ENCODE results near the gene NMRAL1. TPM values are rescaled to one million over a fixed set of nuclear protein-coding genes. Genes with fewer than 3 reads are reported as not detected.

The NMRAL1 gene
- polyA plus RNA-seq, 1 donor from 2014 or later: 6.3 TPM

DNA sequence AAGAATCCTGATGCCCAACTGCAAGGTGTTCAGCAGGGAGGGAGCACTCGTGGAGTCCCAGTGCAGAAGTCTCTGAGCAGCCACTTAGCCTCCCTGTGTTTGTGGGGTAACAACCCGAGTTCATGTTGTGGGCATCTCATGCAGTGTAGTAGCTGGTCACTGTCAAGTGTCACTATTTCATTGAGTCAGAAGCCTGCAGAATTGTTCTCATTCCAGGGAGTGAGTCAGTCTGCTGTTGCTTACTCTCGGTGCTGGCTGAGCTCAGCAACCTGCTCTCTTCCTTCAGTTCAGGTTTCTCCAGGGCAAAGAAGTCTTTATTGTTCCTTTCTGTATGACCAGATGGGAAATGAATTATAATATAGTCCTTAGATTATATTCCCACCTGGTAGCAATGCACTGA is 25.8 kb upstream of the NMRAL1 start:
- no peak overlapping the region for H3K4me3 ChIP-seq (ENCODE audit: low read length)
- no peaks in the 10 kb centered on the region for H3K36me3 ChIP-seq (ENCODE audit: insufficient read depth, low read length)
- no peaks in the 10 kb centered on the region for H4K20me1 ChIP-seq (ENCODE audit: insufficient read depth)
- H3K9ac ChIP-seq (ENCODE audit: low read length): no peak overlapping the region
- H3F3A ChIP-seq (ENCODE audit: insufficient read depth, low read length, poor library complexity, severe bottlenecking): no peaks in the 10 kb centered on the region
- H3K79me2 ChIP-seq (replicated peaks; ENCODE audit: insufficient read depth, low read length): no peaks in the 10 kb centered on the region
- H2AFZ ChIP-seq (ENCODE audit: low read depth, low read length): no peak overlapping the region
- H3K27me3 ChIP-seq (ENCODE audit: insufficient read depth, low read depth, low read length): no peaks in the 10 kb centered on the region
- no peaks in the 10 kb centered on the region for H3K9me2 ChIP-seq (ENCODE audit: insufficient read depth, low read length)
- TF ChIP-seq RAD21 (conservative IDR thresholded peaks at IDR 0.05) (no peak), POLR2AphosphoS5 (IDR thresholded peaks at IDR 0.05) (no peak), SMC3 (conservative IDR thresholded peaks at IDR 0.05; ENCODE audit: poor library complexity) (no peak), MXI1 (conservative IDR thresholded peaks at IDR 0.05; ENCODE audit: poor library complexity, severe bottlenecking) (no peak), EP300 (conservative IDR thresholded peaks at IDR 0.05; ENCODE audit: poor library complexity, severe bottlenecking) (no peak), EZH2 (IDR thresholded peaks at IDR 0.05; ENCODE audit: borderline replicate concordance, insufficient read depth, low read length, poor library complexity, severe bottlenecking) (no peak), TAF1 (IDR thresholded peaks at IDR 0.05; ENCODE audit: low read depth) (no peak)
- TF ChIP-seq, protein P1, sequence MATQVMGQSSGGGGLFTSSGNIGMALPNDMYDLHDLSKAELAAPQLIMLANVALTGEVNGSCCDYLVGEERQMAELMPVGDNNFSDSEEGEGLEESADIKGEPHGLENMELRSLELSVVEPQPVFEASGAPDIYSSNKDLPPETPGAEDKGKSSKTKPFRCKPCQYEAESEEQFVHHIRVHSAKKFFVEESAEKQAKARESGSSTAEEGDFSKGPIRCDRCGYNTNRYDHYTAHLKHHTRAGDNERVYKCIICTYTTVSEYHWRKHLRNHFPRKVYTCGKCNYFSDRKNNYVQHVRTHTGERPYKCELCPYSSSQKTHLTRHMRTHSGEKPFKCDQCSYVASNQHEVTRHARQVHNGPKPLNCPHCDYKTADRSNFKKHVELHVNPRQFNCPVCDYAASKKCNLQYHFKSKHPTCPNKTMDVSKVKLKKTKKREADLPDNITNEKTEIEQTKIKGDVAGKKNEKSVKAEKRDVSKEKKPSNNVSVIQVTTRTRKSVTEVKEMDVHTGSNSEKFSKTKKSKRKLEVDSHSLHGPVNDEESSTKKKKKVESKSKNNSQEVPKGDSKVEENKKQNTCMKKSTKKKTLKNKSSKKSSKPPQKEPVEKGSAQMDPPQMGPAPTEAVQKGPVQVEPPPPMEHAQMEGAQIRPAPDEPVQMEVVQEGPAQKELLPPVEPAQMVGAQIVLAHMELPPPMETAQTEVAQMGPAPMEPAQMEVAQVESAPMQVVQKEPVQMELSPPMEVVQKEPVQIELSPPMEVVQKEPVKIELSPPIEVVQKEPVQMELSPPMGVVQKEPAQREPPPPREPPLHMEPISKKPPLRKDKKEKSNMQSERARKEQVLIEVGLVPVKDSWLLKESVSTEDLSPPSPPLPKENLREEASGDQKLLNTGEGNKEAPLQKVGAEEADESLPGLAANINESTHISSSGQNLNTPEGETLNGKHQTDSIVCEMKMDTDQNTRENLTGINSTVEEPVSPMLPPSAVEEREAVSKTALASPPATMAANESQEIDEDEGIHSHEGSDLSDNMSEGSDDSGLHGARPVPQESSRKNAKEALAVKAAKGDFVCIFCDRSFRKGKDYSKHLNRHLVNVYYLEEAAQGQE (IDR thresholded peaks at IDR 0.05; ENCODE audit: borderline replicate concordance): no peak
- TF ChIP-seq, protein P2, sequence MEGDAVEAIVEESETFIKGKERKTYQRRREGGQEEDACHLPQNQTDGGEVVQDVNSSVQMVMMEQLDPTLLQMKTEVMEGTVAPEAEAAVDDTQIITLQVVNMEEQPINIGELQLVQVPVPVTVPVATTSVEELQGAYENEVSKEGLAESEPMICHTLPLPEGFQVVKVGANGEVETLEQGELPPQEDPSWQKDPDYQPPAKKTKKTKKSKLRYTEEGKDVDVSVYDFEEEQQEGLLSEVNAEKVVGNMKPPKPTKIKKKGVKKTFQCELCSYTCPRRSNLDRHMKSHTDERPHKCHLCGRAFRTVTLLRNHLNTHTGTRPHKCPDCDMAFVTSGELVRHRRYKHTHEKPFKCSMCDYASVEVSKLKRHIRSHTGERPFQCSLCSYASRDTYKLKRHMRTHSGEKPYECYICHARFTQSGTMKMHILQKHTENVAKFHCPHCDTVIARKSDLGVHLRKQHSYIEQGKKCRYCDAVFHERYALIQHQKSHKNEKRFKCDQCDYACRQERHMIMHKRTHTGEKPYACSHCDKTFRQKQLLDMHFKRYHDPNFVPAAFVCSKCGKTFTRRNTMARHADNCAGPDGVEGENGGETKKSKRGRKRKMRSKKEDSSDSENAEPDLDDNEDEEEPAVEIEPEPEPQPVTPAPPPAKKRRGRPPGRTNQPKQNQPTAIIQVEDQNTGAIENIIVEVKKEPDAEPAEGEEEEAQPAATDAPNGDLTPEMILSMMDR (IDR thresholded peaks at IDR 0.05; ENCODE audit: poor library complexity, severe bottlenecking): no peak
- no peak overlapping the region for H3K4me2 ChIP-seq (ENCODE audit: low read length)
- H3K27ac ChIP-seq (ENCODE audit: low read length): no peak overlapping the region
- no peaks in the 10 kb centered on the region for H3K9me3 ChIP-seq (ENCODE audit: low read length)

DNA sequence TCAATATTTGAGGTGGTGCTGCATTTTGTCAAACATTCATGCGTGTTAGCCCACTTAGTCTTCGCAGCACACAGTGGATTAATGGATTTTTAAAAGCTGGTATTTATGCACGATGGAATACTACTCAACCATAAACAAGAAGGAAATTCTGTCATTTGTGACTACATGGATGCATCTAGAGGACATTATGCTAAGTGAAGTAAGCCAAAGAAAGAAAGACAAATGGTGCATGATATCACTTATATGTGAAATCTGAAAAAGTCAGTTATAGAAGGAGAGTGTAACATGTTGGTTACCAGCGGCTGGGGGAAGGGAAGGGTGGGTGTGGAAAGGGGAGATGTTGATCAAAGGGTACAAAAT is 24.8 kb upstream of the NMRAL1 start:
- H3K9me2 ChIP-seq (ENCODE audit: insufficient read depth, low read length): no peaks in the 10 kb centered on the region
- TF ChIP-seq, protein P1 (IDR thresholded peaks at IDR 0.05; ENCODE audit: borderline replicate concordance): no peak
- TF ChIP-seq MXI1 (conservative IDR thresholded peaks at IDR 0.05; ENCODE audit: poor library complexity, severe bottlenecking) (no peak), RAD21 (conservative IDR thresholded peaks at IDR 0.05) (no peak), EP300 (conservative IDR thresholded peaks at IDR 0.05; ENCODE audit: poor library complexity, severe bottlenecking) (no peak), POLR2AphosphoS5 (IDR thresholded peaks at IDR 0.05) (no peak), SMC3 (conservative IDR thresholded peaks at IDR 0.05; ENCODE audit: poor library complexity) (no peak), EZH2 (IDR thresholded peaks at IDR 0.05; ENCODE audit: borderline replicate concordance, insufficient read depth, low read length, poor library complexity, severe bottlenecking) (no peak), TAF1 (IDR thresholded peaks at IDR 0.05; ENCODE audit: low read depth) (no peak)
- TF ChIP-seq, protein P2 (IDR thresholded peaks at IDR 0.05; ENCODE audit: poor library complexity, severe bottlenecking): no peak
- H3K9me3 ChIP-seq (ENCODE audit: low read length): no peaks in the 10 kb centered on the region
- no peak overlapping the region for H3K4me2 ChIP-seq (ENCODE audit: low read length)
- no peaks in the 10 kb centered on the region for H3K79me2 ChIP-seq (replicated peaks; ENCODE audit: insufficient read depth, low read length)
- H3K4me3 ChIP-seq (ENCODE audit: low read length): no peak overlapping the region
- no peaks in the 10 kb centered on the region for H3F3A ChIP-seq (ENCODE audit: insufficient read depth, low read length, poor library complexity, severe bottlenecking)
- no peaks in the 10 kb centered on the region for H3K36me3 ChIP-seq (ENCODE audit: insufficient read depth, low read length)
- H4K20me1 ChIP-seq (ENCODE audit: insufficient read depth): no peaks in the 10 kb centered on the region
- no peak overlapping the region for H2AFZ ChIP-seq (ENCODE audit: low read depth, low read length)
- no peaks in the 10 kb centered on the region for H3K27me3 ChIP-seq (ENCODE audit: insufficient read depth, low read depth, low read length)
- no peak overlapping the region for H3K27ac ChIP-seq (ENCODE audit: low read length)
- no peak overlapping the region for H3K9ac ChIP-seq (ENCODE audit: low read length)
